H9 (cell line): ENCODE measurements around the gene ADSS1. TPM values are rescaled to one million over a fixed set of nuclear protein-coding genes. Genes with fewer than 3 reads are reported as not detected.

ENCODE experiments used
- DNase-seq: peaks from one replicate; pipeline ENCODE4 v3.0.0-alpha.2; 2017
- H2AFZ ChIP-seq: one replicate; pipeline ENCODE4 v1.6.1; 2013; ENCODE audit warnings: mild to moderate bottlenecking, low read length, control low read depth, moderate library complexity
- H2AK5ac ChIP-seq: 2 replicates; pipeline ENCODE4 v1.6.1; 2013; ENCODE audit warnings: low read length, control low read depth, mixed read lengths; ENCODE audit not compliant: insufficient read length
- H2BK120ac ChIP-seq: one replicate; pipeline ENCODE4 v1.6.1; 2013; ENCODE audit warnings: low read depth, mild to moderate bottlenecking, low read length, control low read depth, inconsistent platforms; ENCODE audit not compliant: poor library complexity, severe bottlenecking
- H2BK12ac ChIP-seq: 2 replicates; pipeline ENCODE4 v1.6.1; 2013; ENCODE audit warnings: low read length, control low read depth, mixed read lengths, low read depth; ENCODE audit not compliant: insufficient read length
- H2BK15ac ChIP-seq: 2 replicates; pipeline ENCODE4 v1.6.1; 2013; ENCODE audit warnings: low read depth, low read length, control low read depth
- H2BK20ac ChIP-seq: one replicate; pipeline ENCODE4 v1.6.1; 2013; ENCODE audit warnings: low read depth, mild to moderate bottlenecking, low read length, control low read depth, inconsistent platforms; ENCODE audit not compliant: poor library complexity, severe bottlenecking
- H2BK5ac ChIP-seq: 2 replicates; pipeline ENCODE4 v1.6.1; 2013; ENCODE audit warnings: low read length, control low read depth, mixed read lengths; ENCODE audit not compliant: insufficient read length
- H3K14ac ChIP-seq: 2 replicates; pipeline ENCODE4 v1.6.1; 2013; ENCODE audit warnings: low read length, control low read depth; ENCODE audit not compliant: insufficient read depth
- H3K18ac ChIP-seq: 2 replicates; pipeline ENCODE4 v1.6.1; 2013; ENCODE audit warnings: low read depth, mild to moderate bottlenecking, mixed read lengths, low read length, control low read depth; ENCODE audit not compliant: insufficient read length
- H3K23ac ChIP-seq: 2 replicates; pipeline ENCODE4 v1.6.1; 2013; ENCODE audit warnings: low read length, control low read depth, mixed read lengths, low read depth; ENCODE audit not compliant: insufficient read length
- H3K23me2 ChIP-seq: 2 replicates; pipeline ENCODE4 v1.6.1; 2013; ENCODE audit warnings: low read depth, mild to moderate bottlenecking, mixed read lengths, low read length, control low read depth; ENCODE audit not compliant: insufficient read length, poor library complexity, severe bottlenecking
- H3K27ac ChIP-seq: 2 replicates; pipeline ENCODE4 v1.5.1; 2013; ENCODE audit warnings: low read length, control low read depth, mixed read lengths, low read depth; ENCODE audit not compliant: insufficient read length
- H3K27me3 ChIP-seq: 2 replicates; pipeline ENCODE4 v1.6.1; 2013; ENCODE audit warnings: low read length, control low read depth, inconsistent platforms; ENCODE audit not compliant: insufficient read depth
- H3K4ac ChIP-seq: 2 replicates; pipeline ENCODE4 v1.6.1; 2013; ENCODE audit warnings: low read depth, mild to moderate bottlenecking, control low read depth, inconsistent platforms, low read length, moderate library complexity
- H3K4me1 ChIP-seq: 2 replicates; pipeline ENCODE4 v1.6.1; 2013; ENCODE audit warnings: low read length, control low read depth, inconsistent platforms; ENCODE audit not compliant: insufficient read depth
- H3K4me2 ChIP-seq: 2 replicates; pipeline ENCODE4 v1.6.1; 2013; ENCODE audit warnings: low read length, control low read depth, mixed read lengths; ENCODE audit not compliant: insufficient read length, insufficient read depth
- H3K56ac ChIP-seq: 2 replicates; pipeline ENCODE4 v1.6.1; 2013; ENCODE audit warnings: low read depth, mild to moderate bottlenecking, mixed read lengths, low read length, control low read depth; ENCODE audit not compliant: insufficient read length
- H3K79me1 ChIP-seq: 2 replicates; pipeline ENCODE4 v1.6.1; 2013; ENCODE audit warnings: low read depth, mild to moderate bottlenecking, moderate library complexity, low read length, control low read depth, inconsistent platforms; ENCODE audit not compliant: insufficient read depth, poor library complexity, severe bottlenecking
- H3K79me2 ChIP-seq: 2 replicates; pipeline ENCODE4 v1.6.1; 2013; ENCODE audit warnings: low read length, control low read depth, inconsistent platforms; ENCODE audit not compliant: insufficient read depth
- H3K9ac ChIP-seq: 2 replicates; pipeline ENCODE4 v1.6.1; 2013; ENCODE audit warnings: low read length, control low read depth, mixed read lengths; ENCODE audit not compliant: insufficient read length; ENCODE audit errors: extremely low read depth
- H3K9me3 ChIP-seq: one replicate; pipeline ENCODE4 v1.6.1; 2013; ENCODE audit warnings: low read depth, low read length, inconsistent platforms; ENCODE audit not compliant: control insufficient read depth
- H3T11ph ChIP-seq: one replicate; pipeline ENCODE4 v1.6.1; 2013; ENCODE audit warnings: mild to moderate bottlenecking, low read length, control low read depth, inconsistent platforms
- H4K20me1 ChIP-seq: one replicate; pipeline ENCODE4 v1.6.1; 2013; ENCODE audit not compliant: control insufficient read depth, insufficient read length, insufficient read depth
- H4K5ac ChIP-seq: 2 replicates; pipeline ENCODE4 v1.6.1; 2013; ENCODE audit warnings: low read depth, mild to moderate bottlenecking, mixed read lengths, low read length, control low read depth; ENCODE audit not compliant: insufficient read length
- H4K8ac ChIP-seq: replicated peaks from 2 replicates; pipeline ENCODE4 v1.6.1; 2013; ENCODE audit warnings: low read length, control low read depth, mixed read lengths, low read depth; ENCODE audit not compliant: insufficient read length
- H4K91ac ChIP-seq: 2 replicates; pipeline ENCODE4 v1.6.1; 2013; ENCODE audit warnings: low read depth, mild to moderate bottlenecking, moderate library complexity, mixed read lengths, low read length, control low read depth; ENCODE audit not compliant: insufficient read length
- H3K27ac Mint-ChIP-seq, 3 experiments: 2 replicates in 2 of 3; 3 replicates in 1 of 3; pipeline ENCODE4 v1.8.0; 2020 to 2021; ENCODE audit warnings: mixed read lengths in 3 of 3, mild to moderate bottlenecking in 1 of 3, moderate library complexity in 1 of 3
- H3K27me3 Mint-ChIP-seq: 2 replicates; pipeline ENCODE4 v1.8.0; 2021; ENCODE audit warnings: low read depth, mild to moderate bottlenecking, moderate library complexity, mixed read lengths
- H3K36me3 Mint-ChIP-seq, 3 experiments: 2 replicates in 2 of 3; 3 replicates in 1 of 3; pipeline ENCODE4 v1.8.0; 2020 to 2021; ENCODE audit warnings: low read depth in 3 of 3, mixed read lengths in 3 of 3; ENCODE audit not compliant: insufficient read depth in 1 of 3
- H3K4me1 Mint-ChIP-seq, 2 experiments: 2 replicates each; pipeline ENCODE4 v1.8.0; 2020; ENCODE audit warnings: mixed read lengths in 2 of 2
- H3K4me3 Mint-ChIP-seq, 2 experiments: 2 replicates in 1 of 2; 3 replicates in 1 of 2; pipeline ENCODE4 v1.8.0; 2020 to 2021; ENCODE audit warnings: mild to moderate bottlenecking in 2 of 2, mixed read lengths in 2 of 2, moderate library complexity in 1 of 2
- H3K9me3 Mint-ChIP-seq, 2 experiments: 2 replicates in 1 of 2; 3 replicates in 1 of 2; pipeline ENCODE4 v1.8.0; 2020; ENCODE audit warnings: mild to moderate bottlenecking in 2 of 2, mixed read lengths in 2 of 2, moderate library complexity in 1 of 2
- CTCF ChIP-seq: fragments of 200-600 bp; sonication (generic); conservative IDR thresholded peaks from 3 replicates; pipeline ENCODE4 v1.8.0; 2021; ENCODE audit warnings: antibody characterized with exemption, mild to moderate bottlenecking
- WGBS: extraction: QIAGEN DNeasy Blood & Tissue Kit; methylation state at CpG from one replicate; pipeline ENCODE4 v1.1.7; 2013; ENCODE audit warnings: missing lambda C conversion rate, low lambda C conversion rate, mixed read lengths; ENCODE audit not compliant: insufficient read length; ENCODE audit errors: extremely low coverage; 5-methylcytosine and 5-hydroxymethylcytosine counted together
- total RNA-seq: library from RNA; stranded (reverse); gene quantifications from 2 replicates; pipeline ENCODE4 v1.2.1, GENCODE V29; 2021

The ADSS1 gene
- total RNA-seq, 1 experiment from 2014 or later: 8.5 TPM

GRCh38 chr14:104732355-104732804, 8.4 kb downstream of the ADSS1 start:
- Histone ChIP-seq H3K18ac (no peak overlapping the region), H3K4ac (no peak overlapping the region), H3T11ph (no peak overlapping the region), H3K79me2 (no peaks in the 10 kb centered on the region), H2AFZ (no peak overlapping the region), H3K27me3 (no peaks in the 10 kb centered on the region; the same call in 1 of the 2 replicates), H3K9me3 (no peaks in the 10 kb centered on the region), H4K8ac (no peak overlapping the region), H2BK20ac (no peak overlapping the region), H3K79me1 (no peaks in the 10 kb centered on the region), H3K23me2 (no peaks in the 10 kb centered on the region), H2BK5ac (no peak overlapping the region), H2BK15ac (no peak overlapping the region), H4K5ac (no peak overlapping the region), H2BK120ac (no peak overlapping the region), H2BK12ac (no peak overlapping the region), H3K23ac (no peak overlapping the region), H3K14ac (no peak overlapping the region), H3K4me1 (no peaks in the 10 kb centered on the region), H3K9ac (no peak overlapping the region), H4K91ac (no peak overlapping the region), H3K56ac (no peak overlapping the region), H3K4me2 (no peak overlapping the region), H4K20me1 (peaks cover 2% of the 10 kb centered on the region), H2AK5ac (no peak overlapping the region), H3K27ac (no peak overlapping the region)
- WGBS: no CpG with 5 or more reads among the region's 14 CpGs
- no peak for TF ChIP-seq CTCF
- H3K9me3 Mint-ChIP-seq: peaks cover 0 to 3% of the 10 kb centered on the region in 2 experiments; a peak in 1 of 5 replicates
- no peaks in the 10 kb centered on the region; a peak in 1 of 7 replicates for H3K36me3 Mint-ChIP-seq
- DNase-seq: no peak
- H3K27ac Mint-ChIP-seq: no peak overlapping the region
- H3K4me1 Mint-ChIP-seq: peaks cover 0 to 3% of the 10 kb centered on the region in 2 experiments; a peak in 1 of 4 replicates
- H3K27me3 Mint-ChIP-seq: peaks cover 23% of the 10 kb centered on the region
- no peak overlapping the region for H3K4me3 Mint-ChIP-seq
